Fibroblast of lung (primary cell): ENCODE results near the gene CD300LB. TPM values are rescaled to one million over a fixed set of nuclear protein-coding genes. Genes with fewer than 3 reads are reported as not detected.

Experiments
- DNase-seq, 2 donors: peaks; one replicate each; pipeline versions ENCODE4 v3.0.0 to v3.0.0-alpha.2; 2010; ENCODE audit warnings: low read depth in 2 of 2
- H2AFZ ChIP-seq: 2 replicates; pipeline ENCODE4 v1.5.1; 2012; ENCODE audit warnings: low read length, control low read depth, inconsistent platforms
- H3K27ac ChIP-seq: 2 replicates; pipeline ENCODE4 v1.5.1; 2011; ENCODE audit warnings: low read length, control low read depth; ENCODE audit not compliant: insufficient read depth
- H3K27me3 ChIP-seq: 2 replicates; pipeline ENCODE4 v1.5.1; 2011; ENCODE audit warnings: mild to moderate bottlenecking, low read length; ENCODE audit not compliant: control insufficient read depth, insufficient read depth
- H3K36me3 ChIP-seq: 2 replicates; pipeline ENCODE4 v1.5.1; 2011; ENCODE audit warnings: low read length; ENCODE audit not compliant: control insufficient read depth, insufficient read depth
- H3K4me1 ChIP-seq: 2 replicates; pipeline ENCODE4 v1.5.1; 2011; ENCODE audit warnings: low read length; ENCODE audit not compliant: control insufficient read depth, insufficient read depth; ENCODE audit errors: extremely low read depth
- H3K4me2 ChIP-seq: 2 replicates; pipeline ENCODE4 v1.5.1; 2011; ENCODE audit warnings: low read length, control low read depth; ENCODE audit not compliant: insufficient read depth; ENCODE audit errors: extremely low read depth
- H3K4me3 ChIP-seq, 4 experiments: fragments of 200-600 bp in 1 of 4; sonication (generic) in 1 of 4; replicated peaks in 1 of 4; 2 replicates each; pipeline ENCODE4 v1.5.1; 2011 to 2016; ENCODE audit warnings: low read length in 4 of 4, low read depth in 3 of 4, mild to moderate bottlenecking in 3 of 4, control low read depth in 2 of 4, inconsistent platforms in 1 of 4, mixed read lengths in 1 of 4; ENCODE audit not compliant: insufficient read depth in 1 of 4; ENCODE audit errors: control extremely low read depth in 1 of 4
- H3K79me2 ChIP-seq: 2 replicates; pipeline ENCODE4 v1.5.1; 2012; ENCODE audit warnings: mild to moderate bottlenecking, low read length, inconsistent platforms; ENCODE audit not compliant: control insufficient read depth, insufficient read depth
- H3K9ac ChIP-seq: 2 replicates; pipeline ENCODE4 v1.5.1; 2011; ENCODE audit warnings: mild to moderate bottlenecking, low read length, control low read depth; ENCODE audit not compliant: insufficient read depth
- H3K9me3 ChIP-seq: 2 replicates; pipeline ENCODE4 v1.5.1; 2012; ENCODE audit warnings: low read depth, low read length; ENCODE audit not compliant: control insufficient read depth, insufficient read depth
- H4K20me1 ChIP-seq: 2 replicates; pipeline ENCODE4 v1.5.1; 2011; ENCODE audit warnings: low read length; ENCODE audit not compliant: control insufficient read depth, insufficient read depth; ENCODE audit errors: extremely low read depth
- EZH2 ChIP-seq: IDR thresholded peaks from 2 replicates; pipeline ENCODE4 v1.5.1; 2012; ENCODE audit warnings: low read length, control low read depth, mild to moderate bottlenecking; ENCODE audit errors: missing control alignments
- polyA plus RNA-seq, 2 donors: library from polyadenylated mRNA; depleted of rRNA in 1 of 2; stranded (reverse) in 1 of 2; unstranded in 1 of 2; fragments of >200 nt; gene quantifications; 2 replicates each; pipeline ENCODE4 v1.2.1, GENCODE V29; 2011 to 2012; ENCODE audit warnings: missing spikeins in 1 of 2
- total RNA-seq: library from RNA; depleted of rRNA; stranded (reverse); fragments of >200 nt; gene quantifications from 2 replicates; pipeline ENCODE4 v1.2.1, GENCODE V29; 2014
- TF ChIP-seq, protein P1 (sequence below), 2 donors: IDR thresholded peaks in 1 of 2; conservative IDR thresholded peaks in 1 of 2; 1 replicate in 1 of 2; 2 replicates in 1 of 2; pipeline ENCODE4 v1.5.1; 2011 to 2012; ENCODE audit warnings: low read length in 2 of 2, control low read depth in 1 of 2, inconsistent platforms in 1 of 2, low read depth in 1 of 2, mild to moderate bottlenecking in 1 of 2

The CD300LB gene
- total and polyA plus RNA-seq, 2 donors (not counting 1 experiment from before 2014, with no cell fraction given): not detected

- Histone ChIP-seq H4K20me1 (no peaks in the 10 kb centered on the region), H3K79me2 (no peaks in the 10 kb centered on the region), H2AFZ (no peak overlapping the region), H3K4me2 (no peak overlapping the region), H3K4me3 (no peak overlapping the region), H3K27me3 (no peaks in the 10 kb centered on the region), H3K9me3 (no peaks in the 10 kb centered on the region), H3K36me3 (no peaks in the 10 kb centered on the region), H3K4me1 (no peaks in the 10 kb centered on the region), H3K9ac (no peak overlapping the region), H3K27ac (no peak overlapping the region)
- TF ChIP-seq, protein P1, sequence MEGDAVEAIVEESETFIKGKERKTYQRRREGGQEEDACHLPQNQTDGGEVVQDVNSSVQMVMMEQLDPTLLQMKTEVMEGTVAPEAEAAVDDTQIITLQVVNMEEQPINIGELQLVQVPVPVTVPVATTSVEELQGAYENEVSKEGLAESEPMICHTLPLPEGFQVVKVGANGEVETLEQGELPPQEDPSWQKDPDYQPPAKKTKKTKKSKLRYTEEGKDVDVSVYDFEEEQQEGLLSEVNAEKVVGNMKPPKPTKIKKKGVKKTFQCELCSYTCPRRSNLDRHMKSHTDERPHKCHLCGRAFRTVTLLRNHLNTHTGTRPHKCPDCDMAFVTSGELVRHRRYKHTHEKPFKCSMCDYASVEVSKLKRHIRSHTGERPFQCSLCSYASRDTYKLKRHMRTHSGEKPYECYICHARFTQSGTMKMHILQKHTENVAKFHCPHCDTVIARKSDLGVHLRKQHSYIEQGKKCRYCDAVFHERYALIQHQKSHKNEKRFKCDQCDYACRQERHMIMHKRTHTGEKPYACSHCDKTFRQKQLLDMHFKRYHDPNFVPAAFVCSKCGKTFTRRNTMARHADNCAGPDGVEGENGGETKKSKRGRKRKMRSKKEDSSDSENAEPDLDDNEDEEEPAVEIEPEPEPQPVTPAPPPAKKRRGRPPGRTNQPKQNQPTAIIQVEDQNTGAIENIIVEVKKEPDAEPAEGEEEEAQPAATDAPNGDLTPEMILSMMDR (conservative IDR thresholded peaks at IDR 0.05 in 1 of 2, IDR thresholded peaks at IDR 0.05 in 1 of 2; ENCODE audit: low read depth in 1 of 2, low read length in 2 of 2): no peak
- no peak for TF ChIP-seq EZH2
- DNase-seq: no peak
These were observed 40.5 kb upstream of the CD300LB start for GRCh38 chr17:74571621-74572270.

DNA sequence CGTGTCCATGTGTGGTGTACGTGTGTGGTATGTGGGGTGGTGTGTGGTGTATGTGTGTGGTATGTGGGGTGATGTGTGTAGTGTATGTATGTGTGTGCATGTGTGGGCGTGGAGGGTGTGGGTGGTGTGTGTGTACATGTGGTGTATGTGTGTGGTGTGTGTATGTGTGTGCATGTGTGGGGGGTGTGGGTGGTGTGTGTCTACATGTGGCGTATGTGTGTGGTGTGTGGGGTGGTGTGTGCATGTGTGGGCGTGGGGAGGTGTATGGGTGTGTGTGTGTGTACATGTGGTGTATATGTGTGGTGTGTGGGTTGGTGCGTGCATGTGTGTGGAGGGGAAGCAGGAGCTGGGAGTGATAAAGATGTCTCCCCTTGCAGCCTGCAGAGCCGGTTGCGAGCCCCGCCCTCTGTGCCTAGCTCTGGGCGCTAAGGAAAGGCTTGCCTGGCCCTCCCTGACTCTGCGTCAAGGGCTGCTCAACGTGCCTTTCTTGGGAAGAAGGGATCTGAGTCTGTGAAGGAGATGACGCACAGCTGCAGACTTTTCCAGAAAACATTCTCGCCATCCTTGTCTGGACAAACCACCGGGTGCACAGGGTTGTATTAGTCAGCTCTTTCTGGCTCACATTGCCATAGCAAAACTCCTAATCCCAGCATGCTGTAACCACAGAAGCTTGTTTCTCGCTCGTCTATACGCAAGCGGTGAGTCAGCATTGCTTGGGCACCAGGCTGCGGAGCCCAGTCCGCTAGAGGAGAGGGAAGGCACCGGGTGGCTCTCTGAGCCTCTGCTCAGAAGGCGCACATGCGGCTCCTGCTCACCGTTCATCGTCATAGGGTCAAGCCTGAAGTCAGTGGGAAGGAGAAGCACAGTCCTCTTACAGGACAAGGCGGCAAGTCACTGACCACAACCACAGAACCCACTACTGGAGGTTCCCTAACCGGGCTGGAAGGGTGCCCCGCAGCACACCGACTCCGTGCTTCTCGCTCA, 38.0 kb upstream of the CD300LB start:
- no peaks in the 10 kb centered on the region for H3K36me3 ChIP-seq
- no peaks in the 10 kb centered on the region for H3K27me3 ChIP-seq
- H4K20me1 ChIP-seq: no peaks in the 10 kb centered on the region
- H3K4me1 ChIP-seq: no peaks in the 10 kb centered on the region
- TF ChIP-seq, protein P1 (conservative IDR thresholded peaks at IDR 0.05 in 1 of 2, IDR thresholded peaks at IDR 0.05 in 1 of 2; ENCODE audit: low read depth in 1 of 2, low read length in 2 of 2): no peak
- no peak for TF ChIP-seq EZH2
- no peaks in the 10 kb centered on the region for H3K9me3 ChIP-seq
- H2AFZ ChIP-seq: no peak overlapping the region
- H3K9ac ChIP-seq: no peak overlapping the region
- no peak overlapping the region for H3K4me2 ChIP-seq
- peak; percentile 82 to 100 for DNase-seq
- no peak overlapping the region for H3K4me3 ChIP-seq
- no peak overlapping the region for H3K27ac ChIP-seq
- H3K79me2 ChIP-seq: no peaks in the 10 kb centered on the region

DNA sequence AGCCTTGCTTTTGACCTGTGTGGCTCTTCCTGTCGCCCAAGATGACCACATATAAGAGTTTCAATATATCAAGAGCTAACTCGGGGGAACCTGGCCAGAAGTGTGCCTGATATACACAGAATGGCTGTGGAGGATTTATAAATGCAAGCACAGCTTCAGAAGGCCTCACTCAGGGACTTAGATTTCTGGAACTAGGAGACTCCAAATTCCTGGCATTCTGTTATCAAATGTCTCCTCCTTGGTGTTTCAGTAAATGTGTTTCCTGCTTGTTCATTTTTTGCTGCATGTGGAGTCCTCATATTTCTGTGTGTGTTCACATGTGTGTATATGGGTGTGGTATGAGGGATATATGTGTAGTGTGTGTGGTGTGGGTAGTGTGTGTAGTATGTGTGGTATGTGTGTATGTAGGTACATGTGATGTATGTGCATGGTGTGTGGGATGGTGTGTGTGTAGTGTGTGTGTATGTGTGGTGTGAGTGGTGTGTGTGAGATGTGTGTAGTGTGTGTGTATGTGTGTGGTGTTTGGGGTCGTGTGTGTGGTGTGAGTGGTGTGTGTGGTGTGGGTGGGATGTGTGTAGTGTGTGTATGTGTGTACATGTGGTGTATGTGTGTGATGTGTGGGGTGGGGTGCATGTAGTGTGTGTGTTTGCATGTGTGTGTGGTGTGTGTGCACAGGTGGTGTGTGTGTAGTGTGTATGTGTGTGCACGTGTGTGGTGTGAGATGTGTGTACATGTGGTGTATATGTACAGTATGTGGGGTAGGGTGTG, 37.0 kb upstream of the CD300LB start:
- Histone ChIP-seq H3K4me3 (no peak overlapping the region), H3K27ac (no peak overlapping the region), H3K4me2 (no peak overlapping the region)

More for the DNA sequence above, 37.0 kb upstream of the CD300LB start:
- H3K4me1 ChIP-seq: no peaks in the 10 kb centered on the region
- H3K9ac ChIP-seq: no peak overlapping the region
- peak in 1 of 2 donors; percentile 83 for DNase-seq
- no peaks in the 10 kb centered on the region for H3K9me3 ChIP-seq
- no peaks in the 10 kb centered on the region for H3K79me2 ChIP-seq
- TF ChIP-seq, protein P1 (conservative IDR thresholded peaks at IDR 0.05 in 1 of 2, IDR thresholded peaks at IDR 0.05 in 1 of 2; ENCODE audit: low read depth in 1 of 2, low read length in 2 of 2): no peak
- TF ChIP-seq EZH2: no peak
- no peaks in the 10 kb centered on the region for H3K36me3 ChIP-seq
- no peaks in the 10 kb centered on the region for H3K27me3 ChIP-seq
- no peaks in the 10 kb centered on the region for H4K20me1 ChIP-seq
- H2AFZ ChIP-seq: no peak overlapping the region
